ENCODE results near the gene KMT5B.

The KMT5B gene

DNA sequence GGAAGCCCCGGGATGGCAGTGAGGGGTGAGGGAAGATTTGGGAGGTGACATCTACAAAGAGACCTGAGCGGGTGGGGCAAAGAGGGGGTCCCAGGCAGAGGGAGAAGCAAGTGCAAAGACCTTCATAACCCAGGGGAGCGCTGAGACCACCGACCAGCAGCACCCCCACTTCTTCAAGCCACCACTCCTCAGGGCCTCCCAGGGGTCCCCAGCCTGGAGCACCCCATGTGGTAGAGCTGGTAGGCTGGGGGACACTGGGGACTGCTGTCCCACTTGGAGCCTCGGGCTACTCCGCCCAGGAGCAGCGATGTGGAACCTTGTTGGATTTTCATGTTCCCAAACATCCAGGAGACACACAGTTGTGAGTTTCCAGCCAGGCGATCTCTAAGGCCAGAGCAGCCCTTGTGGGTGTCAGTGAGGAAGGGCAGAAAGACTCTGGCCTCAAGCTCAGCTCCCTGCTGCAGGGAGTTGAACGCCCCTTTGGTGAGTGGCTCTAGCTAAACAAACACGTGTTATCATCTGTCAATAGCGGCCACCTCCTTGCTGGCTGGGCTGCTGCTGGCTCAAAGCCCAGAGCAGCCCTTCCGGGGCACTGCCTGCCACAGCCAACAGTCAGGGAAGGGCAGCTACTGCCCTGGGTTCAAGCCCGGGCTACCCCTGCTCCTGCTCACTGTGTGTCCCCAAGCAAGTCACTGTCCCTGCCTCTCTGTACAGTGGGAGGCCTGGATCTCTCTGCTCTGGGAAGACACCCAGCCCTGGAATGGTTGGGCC lies 66.2 kb downstream of the KMT5B start:
- no peak for DNase-seq (ENCODE audit: low read depth in 1 of 2, low spot score in 1 of 2)

DNA sequence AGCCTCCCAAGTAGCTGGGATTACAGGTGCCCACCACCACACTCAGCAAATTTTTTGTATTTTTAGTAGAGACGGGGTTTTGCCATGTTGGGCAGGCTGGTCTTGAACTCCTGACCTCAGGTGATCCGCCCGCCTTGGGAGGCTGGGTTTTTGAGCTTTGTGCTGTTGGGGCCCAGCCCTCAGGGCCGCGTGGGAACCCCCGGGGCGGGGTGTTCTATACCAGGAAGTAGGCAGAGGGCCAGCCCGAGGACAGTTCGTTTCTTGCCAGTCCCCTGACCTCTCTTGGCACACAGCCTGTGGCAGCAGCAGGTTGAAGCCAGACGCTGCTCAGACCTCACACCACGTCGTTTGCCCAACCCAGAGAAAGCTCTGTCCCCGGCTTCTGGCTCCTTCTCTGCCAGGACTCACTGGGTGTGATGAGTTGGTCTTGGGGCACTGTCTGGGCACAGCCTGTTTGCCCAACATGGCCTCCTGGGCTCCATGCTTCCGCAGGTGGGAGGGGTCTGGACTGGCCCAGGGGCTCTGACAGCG lies 67.0 kb downstream of the KMT5B start:
- DNase-seq (ENCODE audit: low read depth in 1 of 2, low spot score in 1 of 2), result no peak

DNA sequence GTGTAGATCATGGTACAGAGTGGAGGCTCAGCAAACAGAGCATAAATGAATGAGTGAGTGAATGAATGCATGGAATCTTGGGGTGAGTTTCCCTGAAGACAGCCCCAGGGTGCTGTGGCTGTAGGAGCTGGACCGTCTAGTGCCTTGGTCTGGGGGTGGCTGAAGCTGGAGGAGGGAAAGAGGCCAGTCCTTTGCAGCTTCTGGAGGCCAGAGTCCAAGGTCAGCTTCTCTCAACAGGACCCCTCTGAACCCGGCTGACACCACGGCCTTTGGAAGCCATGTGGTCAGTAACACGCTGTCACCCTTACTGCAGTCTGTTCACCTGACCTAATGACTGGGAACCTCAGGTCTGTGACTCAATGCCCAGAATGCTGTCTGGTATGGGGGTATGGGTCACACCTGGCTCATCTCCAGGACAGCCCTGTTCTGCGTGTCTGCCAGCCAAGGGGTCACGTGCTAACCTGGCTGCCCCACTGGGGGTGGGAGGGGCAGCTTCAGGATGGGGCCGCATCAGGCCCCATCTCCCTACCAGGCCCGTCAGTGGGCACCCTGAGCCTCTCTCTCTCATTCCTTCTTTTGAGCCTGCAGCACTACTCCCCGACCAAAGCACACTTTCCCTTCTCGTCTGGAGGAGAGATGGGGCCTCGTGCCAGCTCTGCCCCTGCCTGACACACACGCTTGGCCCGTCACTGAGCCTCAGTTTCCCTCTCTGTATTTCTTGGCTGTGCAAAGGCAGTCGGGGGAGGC lies 67.8 kb downstream of the KMT5B start:
- no peak for DNase-seq (ENCODE audit: low read depth in 1 of 2, low spot score in 1 of 2)

DNA sequence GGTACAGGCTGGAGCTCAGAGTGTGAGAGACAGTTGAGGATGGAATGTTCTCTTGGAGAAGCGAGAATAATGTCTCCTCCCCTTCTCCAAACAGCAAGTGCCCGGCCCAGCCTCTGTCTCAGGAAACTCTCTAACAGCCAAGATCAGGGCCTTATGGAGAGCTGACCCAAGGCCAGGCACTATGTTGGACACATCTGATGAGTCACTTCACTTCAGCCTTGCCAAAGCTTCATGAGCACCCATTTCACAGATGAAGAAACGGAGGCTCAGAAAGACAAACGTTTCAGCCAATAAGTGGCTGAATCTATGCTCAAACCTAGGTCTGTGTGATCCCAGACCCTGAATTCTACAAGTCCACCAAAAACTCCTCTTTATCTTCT lies 69.8 kb downstream of the KMT5B start:
- no peak for DNase-seq (ENCODE audit: low read depth in 1 of 2, low spot score in 1 of 2)

DNA sequence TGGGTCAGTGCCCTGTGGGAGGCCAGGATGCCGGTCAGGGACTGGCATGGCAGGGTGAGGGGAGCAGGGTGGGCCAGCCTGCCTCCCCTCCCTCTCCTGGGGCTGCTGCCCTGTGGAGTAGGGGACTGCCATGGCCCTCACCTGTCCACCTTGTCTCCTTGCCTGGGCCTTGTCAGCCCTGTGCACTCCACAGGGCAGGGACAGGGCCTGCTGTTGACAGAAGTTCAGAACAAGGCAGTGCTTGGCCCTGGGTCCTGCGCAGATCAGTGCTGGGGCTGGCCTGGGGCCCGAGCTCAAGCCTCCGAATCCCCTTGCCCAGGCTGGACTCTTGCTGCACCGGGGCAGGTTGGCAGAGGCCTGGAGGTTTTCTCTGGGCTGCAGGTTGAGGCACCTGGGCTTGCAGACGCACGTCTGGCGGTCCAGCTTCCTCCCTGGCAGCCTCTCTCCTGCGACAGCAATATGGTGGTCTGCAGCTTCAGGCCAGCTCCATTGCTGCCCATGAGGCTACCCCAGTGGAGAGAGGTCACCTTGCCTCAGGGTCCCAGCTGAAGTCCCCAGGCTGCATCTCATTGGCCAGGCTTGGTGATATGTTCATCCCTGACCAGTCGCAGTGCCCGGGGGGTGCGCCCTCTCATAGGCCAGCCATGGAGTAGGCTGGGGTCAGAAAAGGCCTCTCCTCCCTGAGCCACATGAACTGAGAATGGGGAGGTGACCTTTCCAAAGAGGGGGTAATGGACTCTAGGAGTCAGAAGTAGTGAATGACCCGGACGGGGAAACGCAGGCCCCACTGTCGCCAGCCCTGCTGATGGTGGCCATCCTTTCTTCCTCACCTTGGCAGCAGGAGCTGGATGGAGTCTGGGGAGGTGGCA lies 70.4 kb downstream of the KMT5B start:
- DNase-seq (ENCODE audit: low read depth in 1 of 2, low spot score in 1 of 2), result no peak

DNA sequence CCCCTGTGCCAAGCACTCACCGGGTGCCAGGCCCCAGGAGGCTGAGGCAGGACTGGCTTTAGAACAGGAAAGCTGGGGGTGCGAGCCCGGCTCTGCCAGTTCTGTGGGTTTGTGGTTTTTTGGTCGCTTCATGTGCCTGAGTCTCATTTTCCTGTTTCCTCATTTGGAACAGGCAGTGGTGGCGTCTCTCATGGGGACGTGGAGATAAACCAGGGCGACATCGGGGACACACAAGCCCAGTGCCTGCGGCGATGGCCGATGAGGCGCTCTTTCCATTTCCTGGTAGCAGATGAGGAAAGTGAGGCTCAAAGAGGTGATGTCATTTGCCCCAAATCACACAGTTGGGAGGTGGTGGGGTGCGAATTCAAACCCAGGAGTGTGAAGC lies 71.1 kb downstream of the KMT5B start:
- DNase-seq (ENCODE audit: low read depth in 1 of 2, low spot score in 1 of 2), result no peak

DNA sequence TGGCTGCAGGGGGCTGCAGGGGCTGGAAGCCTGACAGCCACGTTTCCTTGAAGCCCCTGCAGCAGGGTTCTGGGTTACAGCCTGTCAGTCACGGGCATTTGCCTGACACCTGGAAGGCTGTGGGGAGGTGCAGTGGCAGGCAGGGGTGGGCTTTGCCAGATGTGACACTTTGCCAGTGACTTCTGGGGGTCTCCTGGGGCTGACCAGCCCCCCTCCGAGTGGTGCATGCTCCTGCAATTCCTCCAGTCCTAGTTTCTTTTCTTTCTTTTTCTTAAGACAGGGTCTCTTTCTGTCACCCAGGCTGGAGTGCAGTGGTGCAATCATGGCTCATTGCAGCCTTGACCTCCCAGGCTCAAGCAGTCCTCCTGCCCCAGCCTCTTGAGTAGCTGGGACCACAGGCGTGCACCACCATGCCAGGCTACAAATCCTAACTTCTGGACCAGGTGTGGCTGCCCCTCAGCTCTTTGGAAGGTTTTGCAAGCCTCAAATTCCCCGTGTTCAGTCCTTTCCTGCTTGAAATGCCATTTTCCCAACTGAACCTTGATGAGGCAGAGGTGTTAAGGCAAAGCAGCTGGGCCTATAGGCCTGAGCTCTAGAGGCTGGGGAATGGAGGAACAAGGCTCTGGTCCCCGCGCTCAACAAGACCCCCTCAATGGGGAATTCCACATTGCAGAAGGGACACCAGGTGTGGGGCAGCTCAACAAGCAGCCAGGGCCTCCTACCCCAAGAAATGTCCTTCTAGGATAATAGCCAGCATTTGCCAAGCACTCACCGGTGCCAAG lies 71.7 kb downstream of the KMT5B start:
- DNase-seq (ENCODE audit: low read depth in 1 of 2, low spot score in 1 of 2), result no peak

DNA sequence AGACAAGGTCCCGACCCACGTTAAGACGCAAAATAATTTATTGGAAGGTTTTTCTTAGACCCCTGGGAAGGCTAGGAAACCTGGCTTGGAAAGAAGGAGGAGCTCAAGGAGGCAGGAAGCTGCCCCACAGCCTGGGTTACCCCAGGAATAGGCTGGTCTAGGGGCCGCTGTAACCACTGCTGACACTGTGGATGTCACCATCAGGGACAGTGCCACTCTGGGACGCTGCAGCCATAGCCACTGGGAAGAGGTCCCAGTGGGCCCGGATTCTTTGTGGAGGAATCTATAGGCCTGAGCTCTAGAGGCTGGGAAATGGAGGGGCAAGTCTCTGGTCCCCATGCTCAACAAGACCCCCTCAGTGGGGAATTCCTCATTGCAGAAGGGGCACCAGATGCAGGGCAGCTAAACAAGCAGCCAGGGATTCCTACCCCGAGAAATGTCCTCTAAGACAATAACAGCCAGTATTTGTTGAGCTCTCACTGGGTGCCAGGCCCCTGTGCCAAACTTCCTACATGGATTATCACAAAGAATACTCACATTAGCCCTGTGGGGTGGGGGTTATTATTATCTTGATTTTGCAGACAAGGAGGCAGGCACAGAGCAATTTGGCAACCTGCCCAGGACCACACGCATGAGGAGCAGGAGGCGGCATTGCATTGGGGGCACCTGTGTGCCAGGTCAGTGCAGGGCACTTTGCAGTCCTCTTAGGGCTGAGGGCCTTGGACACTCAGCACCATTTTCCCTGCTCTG lies 72.4 kb downstream of the KMT5B start:
- DNase-seq (ENCODE audit: low read depth in 1 of 2, low spot score in 1 of 2), result no peak

DNA sequence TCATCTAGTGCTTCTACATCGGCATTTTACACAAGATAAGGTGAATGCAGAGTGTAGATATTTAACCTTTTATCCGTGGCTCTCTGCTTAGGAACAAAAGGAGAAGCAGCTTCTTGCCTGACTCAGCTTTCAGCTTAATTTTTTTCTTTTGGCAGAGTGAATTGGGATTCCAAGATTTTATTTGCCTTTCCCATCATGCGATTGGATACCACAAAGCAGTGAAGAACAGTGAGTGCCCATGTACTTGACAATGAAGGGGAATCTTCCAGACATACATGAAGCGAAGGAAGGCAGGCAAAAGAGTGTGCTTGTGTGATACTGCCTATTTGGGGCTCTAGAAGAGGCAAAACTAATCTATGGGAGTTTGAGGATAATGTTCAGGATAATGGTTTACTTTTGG lies 74.9 kb downstream of the KMT5B start:
- DNase-seq (ENCODE audit: low read depth in 1 of 2, low spot score in 1 of 2), result no peak

DNA sequence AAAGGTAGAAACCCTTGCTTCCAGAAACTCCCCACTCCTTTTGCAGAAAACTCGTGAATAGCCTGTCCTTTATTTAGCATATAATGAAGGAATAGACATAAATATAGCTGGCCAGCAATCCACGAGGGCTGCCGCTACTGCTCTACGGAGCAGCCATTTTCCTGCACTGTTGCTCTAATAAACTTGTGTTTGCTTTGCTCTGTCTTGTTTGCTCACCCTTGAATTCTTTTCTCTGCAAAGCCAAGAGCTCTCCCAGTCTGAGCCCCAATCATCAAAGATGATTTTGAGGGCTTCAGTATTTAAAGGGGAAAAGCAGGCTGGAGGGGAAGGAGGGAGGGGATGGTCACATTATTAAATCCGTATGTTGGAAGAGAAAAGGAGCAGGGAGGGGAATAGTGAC lies 75.3 kb downstream of the KMT5B start:
- no peak for DNase-seq (ENCODE audit: low read depth in 1 of 2, low spot score in 1 of 2)

DNA sequence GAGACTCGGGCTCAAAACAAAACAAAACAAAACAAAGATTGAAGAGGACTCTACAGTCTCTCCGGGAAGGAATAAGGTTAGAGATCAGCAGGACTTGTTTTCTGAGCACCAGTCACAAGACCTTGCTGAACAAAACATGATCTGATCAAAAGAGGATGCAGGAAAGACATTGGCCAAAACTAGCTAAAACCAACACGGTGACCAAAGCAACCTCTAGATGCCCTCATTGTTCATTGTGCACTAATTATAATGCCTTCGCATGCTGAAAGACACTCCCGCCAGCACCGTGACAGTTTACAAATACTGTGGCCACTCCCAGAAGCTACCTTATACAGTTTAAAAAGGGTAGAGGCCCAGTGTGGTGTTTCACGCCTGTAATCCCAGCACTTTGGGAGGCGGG lies 76.2 kb downstream of the KMT5B start:
- no peak for DNase-seq (ENCODE audit: low read depth in 1 of 2, low spot score in 1 of 2)

DNA sequence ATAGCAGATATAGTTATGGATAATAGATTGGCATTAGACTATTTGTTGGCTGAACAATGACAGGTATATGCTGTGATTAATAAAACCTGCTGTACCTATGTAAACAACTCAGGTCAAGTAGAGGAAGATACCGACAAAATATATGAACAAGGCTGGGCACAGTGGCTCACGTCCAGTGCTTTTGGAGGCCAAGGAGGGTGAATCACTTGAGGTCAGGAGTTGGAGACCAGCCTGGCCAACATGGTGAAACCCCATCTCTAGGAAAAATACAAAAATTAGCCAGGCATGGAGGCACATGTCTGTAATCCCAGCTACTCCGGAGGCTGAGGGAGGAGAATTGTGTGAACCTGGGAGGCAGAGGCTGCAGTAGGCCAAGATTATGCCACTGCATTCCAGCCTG lies 77.9 kb downstream of the KMT5B start:
- DNase-seq (ENCODE audit: low read depth in 1 of 2, low spot score in 1 of 2), result no peak

DNA sequence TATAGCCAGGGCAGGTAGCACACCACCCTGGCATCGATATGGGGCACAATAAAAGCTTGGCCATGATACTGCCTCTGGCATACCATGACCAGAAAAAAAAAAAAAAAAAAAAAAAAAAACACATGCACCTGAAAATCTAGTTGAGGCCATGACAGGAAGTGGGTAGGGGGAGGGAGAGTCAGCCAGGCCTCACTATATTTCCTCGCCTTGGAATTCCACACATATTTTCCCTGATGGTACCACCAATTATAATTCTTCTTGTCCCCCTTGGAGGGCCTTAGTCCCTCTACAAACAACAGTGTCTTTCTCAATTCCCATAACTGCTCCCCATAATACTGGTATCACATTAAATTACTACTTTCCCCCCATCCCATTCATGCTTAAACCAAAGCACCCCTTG lies 79.3 kb downstream of the KMT5B start:
- no peak for DNase-seq (ENCODE audit: low read depth in 1 of 2, low spot score in 1 of 2)

DNA sequence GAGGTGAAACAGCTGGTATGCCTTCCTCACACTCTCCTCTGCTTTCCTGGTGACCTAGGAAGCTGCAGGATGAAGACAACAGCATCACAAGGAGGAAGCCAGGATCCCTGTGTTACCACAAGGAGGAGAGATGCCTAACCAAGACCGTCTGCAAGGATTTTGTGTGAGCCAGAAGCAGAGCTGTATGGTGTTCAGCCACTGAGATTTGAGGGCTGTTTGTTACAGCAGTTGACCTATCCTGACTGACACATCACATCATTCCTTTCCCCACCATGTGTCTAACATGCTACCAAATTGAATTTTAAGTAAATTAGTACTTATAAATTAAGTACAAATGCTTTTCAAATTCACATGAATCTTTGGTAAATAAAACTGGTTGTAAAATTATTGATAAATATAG lies 83.0 kb downstream of the KMT5B start:
- no peak for DNase-seq (ENCODE audit: low read depth in 1 of 2, low spot score in 1 of 2)

DNA sequence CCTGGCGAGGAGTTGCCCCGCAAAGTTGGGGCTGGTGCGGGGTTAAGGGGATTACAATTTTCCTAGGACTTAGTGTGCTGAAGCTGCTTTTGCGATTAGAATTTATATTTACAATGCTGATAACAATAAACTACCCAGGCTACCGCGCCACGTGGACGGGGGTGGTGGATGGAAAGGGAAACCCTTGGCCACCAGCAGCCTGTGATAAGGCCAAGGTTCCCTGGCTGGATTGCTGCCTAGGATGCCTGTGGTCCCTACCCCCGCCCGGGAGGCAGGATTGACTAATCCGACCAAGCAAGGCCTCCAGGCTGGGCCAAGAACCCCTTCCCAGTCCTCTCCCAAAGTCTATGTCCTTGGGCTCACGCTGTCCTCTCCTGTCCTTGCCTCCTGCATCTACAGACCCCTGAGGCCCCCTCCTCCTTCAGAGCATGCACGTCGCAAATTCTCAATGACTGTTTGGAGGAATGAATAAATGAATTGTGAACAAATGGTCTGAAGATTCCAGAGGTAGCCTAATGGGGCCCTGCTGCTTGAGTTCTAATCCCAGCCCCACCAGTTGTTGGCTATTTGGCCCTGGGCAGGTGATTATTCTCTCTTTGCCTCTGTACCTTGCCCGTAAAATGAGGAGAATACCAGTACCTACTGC lies 84.3 kb downstream of the KMT5B start:
- DNase-seq (ENCODE audit: low read depth in 1 of 2, low spot score in 1 of 2), result no peak

DNA sequence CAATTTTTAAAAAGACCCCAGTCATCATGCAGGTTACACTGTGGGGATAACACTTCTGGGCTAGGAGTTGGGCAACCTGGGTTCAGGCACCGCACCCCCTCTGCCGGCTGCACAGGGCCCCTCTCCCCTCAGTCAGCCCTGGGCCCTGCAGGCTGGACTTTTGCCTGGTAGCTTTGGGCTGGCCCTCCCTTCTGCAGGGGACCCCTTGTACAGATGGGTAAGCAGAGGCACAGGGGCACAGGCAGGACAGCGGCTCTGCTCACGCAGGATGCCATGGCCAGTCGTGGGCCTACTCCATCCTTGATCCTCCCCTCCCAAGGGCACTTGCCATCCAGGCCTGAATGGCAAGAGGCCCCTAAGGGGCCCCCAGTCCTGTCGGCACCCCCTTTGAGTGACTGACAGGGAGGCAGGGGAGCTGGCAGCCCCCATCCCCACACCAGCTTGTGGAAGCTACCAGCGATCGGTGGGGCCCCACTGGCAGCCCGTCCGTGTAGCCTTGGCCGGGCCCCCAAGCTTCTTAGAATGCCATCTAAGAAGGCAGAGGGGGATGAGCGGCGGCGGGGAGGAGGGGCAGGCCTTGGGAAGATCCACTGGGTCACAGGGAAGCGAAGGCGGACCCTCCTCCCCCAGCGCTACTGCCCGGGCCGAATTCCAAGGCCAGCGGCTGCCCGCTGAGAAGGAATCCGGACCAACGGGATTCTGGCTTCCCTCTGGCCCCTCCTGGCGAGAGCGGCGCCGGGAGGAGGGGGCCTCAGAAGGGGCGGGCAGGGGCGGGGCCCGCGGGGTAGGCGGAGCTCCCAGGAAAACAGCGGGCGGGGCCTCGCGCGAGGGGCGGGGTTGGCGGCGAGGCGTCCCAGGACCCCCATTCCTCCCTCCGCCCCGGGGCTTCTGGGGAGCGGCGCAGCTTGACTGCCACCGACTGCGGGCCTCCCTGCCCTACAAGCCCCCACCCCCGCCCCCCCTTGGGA lies 85.1 kb downstream of the KMT5B start:
- DNase-seq (ENCODE audit: low read depth in 1 of 2, low spot score in 1 of 2), result no peak

DNA sequence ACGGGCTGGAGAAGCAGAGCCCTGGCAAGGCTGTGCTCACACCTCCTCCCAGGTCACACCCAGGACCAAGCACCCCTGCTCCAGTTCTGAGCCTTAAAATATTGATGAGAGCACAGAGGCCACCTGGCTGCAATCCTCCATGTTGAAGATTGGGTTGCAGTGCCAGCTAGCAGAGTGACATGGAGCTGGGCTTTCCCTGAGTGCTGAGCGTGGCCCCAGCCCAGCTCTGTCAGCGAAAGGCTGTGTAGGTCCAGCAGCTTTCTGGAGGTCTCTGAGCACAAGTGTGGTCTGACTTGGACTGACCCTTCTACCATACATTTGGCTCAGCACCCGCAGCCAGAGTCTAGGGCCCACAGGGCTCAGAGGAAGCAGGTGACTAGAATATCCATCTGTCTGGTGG lies 87.9 kb downstream of the KMT5B start:
- no peak for DNase-seq (ENCODE audit: low read depth in 1 of 2, low spot score in 1 of 2)

DNA sequence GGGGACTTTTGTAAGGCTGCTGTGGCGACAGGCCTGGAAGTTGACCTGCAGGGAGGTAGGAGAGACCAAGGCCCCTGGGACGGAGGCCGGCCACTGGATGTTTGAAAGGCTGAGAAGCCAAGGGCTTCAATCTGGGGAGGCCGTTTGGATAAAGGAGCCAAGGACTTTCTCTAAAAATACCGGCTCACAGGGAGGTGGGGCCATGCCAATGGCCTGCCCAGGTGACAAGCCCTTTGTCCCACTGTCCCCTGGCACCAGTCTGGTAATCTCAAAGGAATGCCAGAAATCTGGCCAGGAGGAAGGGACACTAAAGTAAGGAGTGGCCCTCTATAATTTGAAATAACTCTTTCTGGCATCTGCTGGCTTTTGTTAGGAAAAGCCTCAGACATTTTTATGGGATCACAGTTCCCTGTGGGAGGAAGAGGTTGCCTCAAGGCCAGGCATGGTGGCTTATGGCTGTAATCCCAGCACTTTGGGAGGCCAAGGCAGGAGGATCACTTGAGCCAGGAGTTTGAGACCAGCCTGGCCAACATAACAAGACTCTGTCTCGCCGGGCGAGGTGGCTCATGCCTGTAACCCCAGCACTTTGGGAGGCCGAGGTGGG lies 90.1 kb downstream of the KMT5B start:
- DNase-seq (ENCODE audit: low read depth in 1 of 2, low spot score in 1 of 2), result no peak
